ENCODE data around the gene KRTAP8-1.

DNA sequence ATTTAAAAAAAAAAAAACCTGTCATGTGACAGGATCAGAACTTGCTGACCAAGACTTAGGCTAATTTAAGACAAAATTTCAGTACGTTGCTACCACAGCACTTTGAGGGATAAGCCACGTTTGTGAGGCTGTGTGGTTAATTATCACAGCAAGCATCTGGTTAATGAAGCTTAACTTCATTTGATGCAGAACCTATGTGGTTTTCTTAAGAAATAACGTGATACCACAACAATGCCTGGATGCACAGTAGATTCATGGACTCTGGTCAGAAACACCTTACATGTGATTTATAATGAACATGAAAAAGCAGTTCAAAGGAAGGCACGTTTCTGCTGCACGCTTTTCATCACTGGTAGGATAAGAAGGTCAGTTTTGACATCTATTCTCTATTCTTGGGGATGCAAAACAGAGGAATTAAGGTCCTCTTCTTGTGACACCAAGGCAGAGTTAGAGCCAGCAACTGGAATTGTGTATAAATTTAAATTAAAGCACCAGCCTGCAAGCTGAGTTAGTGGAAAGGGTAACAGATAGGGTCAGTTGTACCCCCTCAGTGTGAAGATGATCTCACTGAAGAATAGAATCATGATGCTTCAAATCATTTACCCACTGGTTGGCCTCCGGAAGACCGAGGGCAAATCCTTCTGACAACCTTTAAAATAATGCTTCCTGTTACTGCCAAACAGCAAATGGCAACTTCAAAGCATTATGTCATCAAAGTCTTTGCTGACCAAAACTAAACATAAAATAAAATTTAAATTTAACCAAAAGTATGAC, 6.0 kb upstream of the KRTAP8-1 start:
- TF ChIP-seq CTCF (IDR thresholded peaks at IDR 0.05) (no peak), POLR2A (IDR thresholded peaks at IDR 0.05) (no peak)
